ENCODE measurements around the gene STX16.

STX16 gene

DNA sequence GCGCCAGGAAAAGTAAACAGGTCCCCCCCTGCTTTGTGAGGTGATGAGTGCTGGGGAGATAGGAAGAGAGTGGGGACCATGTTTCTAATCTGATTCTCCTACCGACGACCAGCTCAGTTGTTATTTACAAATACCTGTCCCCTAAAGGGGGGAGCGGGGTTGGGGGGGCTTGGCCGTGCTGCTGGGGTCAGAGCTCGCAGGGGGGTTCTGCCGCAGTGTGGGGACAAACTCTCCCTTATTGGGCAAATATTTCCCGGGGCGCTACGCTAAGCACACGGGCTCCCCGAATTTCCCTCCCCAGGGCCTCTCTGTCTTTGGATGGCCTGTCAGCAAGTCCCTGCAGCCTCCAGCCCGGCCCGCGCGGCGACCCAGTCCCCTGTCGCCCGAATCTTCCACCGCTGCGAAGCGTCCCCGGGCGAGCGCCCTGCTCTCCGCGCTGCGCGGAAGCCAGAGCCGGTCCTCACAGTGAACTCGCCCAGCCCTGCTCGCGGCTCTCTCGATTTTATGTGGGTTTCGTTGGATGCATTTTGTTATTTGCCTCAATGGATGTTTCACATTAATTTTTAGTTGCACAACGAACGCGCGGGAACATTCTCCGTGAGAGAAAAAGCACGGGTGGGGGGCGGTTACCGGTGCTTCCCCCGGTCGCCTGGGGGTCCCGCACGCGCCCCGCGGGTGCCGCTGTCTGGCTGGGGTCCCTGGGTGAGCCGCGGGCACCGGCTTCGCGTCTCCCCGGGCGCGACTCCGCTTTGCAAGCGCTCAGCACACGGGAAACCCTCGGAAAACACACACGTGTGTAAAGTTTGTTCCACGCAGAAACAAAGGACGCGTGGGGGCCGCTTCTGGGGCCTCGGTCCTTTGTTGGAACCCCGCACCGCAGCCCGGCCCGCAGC lies 1.5 kb upstream of the STX16 start:
- no peak for TF ChIP-seq POLR2A (IDR thresholded peaks at IDR 0.05; ENCODE audit: low read length)
- no peak for TF ChIP-seq GATA1 (IDR thresholded peaks at IDR 0.05; ENCODE audit: low read depth, low read length)
- DNase-seq, result peak; percentile 37 to 42

DNA sequence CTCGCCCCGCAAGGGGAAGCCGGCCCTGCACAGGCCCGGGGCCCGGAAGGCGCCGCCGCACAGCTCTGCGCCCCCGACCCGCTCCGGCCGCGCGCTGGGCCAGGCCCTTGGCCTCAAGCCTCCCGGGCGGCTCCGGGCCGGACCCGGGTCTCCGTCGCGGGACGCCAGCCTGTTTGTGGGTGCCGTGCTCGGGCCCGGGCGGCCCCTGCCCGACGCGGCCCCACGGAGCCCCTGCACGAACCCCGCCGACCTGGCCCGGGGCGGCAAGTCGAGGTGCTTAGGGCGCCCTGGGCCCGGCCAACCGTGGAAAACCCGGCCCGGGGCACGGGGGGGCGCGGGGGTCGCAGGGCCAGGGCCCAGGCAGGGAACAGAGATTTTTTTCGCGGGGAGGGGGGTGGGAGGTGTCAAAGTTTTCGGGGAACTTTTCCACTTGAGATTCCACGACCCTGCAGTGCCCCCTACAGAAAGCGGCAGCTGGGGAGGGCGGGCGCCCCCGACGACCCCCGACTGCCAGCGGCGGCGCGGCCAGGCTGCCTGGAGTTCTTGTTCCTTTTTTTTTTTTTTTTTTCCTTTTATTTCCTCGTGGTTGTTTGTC lies 805 bp upstream of the STX16 start:
- peak in 1 of 2 experiments; percentile 66 for DNase-seq
- TF ChIP-seq GATA1 (IDR thresholded peaks at IDR 0.05; ENCODE audit: low read depth, low read length) (no peak), POLR2A (IDR thresholded peaks at IDR 0.05; ENCODE audit: low read length) (no peak)

DNA sequence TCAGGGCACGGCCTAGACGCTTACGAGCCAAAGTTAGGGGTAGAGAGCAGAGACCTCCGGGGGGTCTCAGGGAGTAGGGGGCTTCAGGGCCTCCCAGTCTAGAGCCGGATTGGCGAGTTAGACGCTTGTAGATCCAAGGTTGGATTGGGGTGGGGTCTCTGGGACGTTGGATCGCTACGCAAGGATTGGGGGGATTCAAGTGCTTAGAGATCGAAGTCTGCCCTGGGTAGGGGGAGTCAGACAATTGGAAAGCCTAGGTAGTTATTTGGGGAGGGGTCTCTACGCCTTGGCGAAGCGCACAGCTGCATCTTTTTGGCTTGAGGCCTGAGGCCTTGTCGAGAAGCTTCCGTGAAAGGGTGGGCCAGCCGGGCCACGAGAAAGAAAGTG lies 469 bp downstream of the STX16 start:
- DNase-seq, result no peak
- no peak for TF ChIP-seq GATA1 (IDR thresholded peaks at IDR 0.05; ENCODE audit: low read depth, low read length)
- no peak for TF ChIP-seq POLR2A (IDR thresholded peaks at IDR 0.05; ENCODE audit: low read length)

DNA sequence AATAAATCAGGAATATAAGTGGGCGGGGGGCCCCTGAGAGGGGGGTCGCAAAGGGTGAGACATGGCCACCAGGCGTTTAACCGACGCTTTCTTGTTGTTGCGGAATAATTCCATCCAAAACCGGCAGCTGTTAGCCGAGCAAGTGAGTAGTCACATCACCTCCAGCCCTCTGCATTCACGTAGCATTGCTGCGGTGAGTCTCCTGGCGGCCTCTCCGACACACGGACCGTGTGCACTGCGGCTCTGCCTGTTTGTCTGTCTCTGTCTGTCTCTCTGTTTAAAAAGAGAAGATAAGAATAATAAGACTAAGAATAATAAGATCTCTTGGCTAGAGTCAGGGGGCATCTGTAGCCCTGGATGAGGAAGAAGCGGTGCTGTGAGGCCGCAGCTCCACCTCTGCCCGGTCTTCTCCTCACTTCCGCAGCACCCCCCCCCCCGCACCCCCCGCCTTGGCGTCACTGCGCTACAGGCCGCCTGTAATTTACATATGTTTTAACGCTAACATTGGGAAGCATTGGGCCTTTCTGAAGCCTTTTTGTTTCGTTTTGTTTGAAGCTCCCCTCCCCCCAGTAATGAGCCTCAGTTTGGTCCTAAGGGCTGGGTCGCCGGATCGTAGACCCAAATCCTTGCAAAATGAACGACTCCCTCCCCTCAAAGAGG lies 993 bp downstream of the STX16 start:
- TF ChIP-seq GATA1 (IDR thresholded peaks at IDR 0.05; ENCODE audit: low read depth, low read length) (no peak), POLR2A (IDR thresholded peaks at IDR 0.05; ENCODE audit: low read length) (peak; percentile 48)
- peak; percentile 89 to 91 for DNase-seq

DNA sequence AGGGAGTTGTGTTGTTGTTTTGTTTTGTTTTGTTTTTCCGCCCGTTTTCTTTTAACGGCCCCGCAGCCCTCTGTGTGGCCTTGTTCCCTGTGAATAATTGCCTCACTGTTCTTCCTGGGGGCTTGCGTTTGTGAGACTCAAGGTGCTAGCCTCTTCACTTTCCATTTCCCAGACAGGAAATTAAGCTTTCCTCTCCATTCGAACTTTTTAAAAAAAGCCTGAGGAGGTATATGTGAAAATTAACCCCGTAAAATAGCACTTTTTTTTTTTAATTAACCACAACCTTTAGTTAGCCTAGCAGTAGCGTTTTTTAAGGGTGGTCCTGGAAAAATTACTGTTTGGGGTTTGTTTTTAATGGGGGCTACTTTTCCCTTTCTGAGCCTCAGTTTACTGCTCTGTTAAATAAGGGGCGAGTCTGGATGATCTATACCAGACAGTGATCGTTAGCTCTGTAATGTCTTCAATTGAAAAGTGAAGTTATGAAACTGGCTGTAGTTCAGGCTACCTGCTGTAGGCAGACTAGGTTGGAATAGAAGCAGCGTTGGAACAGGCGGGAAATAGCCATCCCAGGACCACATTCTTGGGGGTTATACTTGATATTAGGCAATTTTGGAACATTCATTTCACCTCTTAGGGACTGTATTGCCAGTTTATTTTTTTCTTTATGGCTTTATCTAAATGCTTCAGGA lies 1.7 kb downstream of the STX16 start:
- DNase-seq, result peak; percentile 32 to 57
- no peak for TF ChIP-seq GATA1 (IDR thresholded peaks at IDR 0.05; ENCODE audit: low read depth, low read length)
- no peak for TF ChIP-seq POLR2A (IDR thresholded peaks at IDR 0.05; ENCODE audit: low read length)

DNA sequence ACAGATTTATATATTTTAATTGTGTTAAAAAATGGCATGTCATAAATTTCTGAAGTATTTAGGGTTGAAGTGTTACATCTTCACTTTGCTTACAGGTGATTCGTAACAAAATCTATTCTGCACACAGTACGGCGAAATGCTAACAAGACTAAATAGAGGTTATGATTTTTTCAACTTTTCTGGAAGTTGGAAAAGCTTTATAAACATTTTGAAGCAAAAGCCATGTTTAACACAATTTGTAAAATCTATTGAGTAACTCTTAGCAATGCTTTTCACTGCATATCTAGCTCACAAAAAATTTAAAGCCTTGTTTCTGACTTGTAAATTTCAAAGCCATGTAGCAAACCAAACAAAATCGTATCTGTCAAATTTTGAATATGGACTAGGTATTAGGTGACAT lies 3.3 kb downstream of the STX16 start:
- TF ChIP-seq GATA1 (IDR thresholded peaks at IDR 0.05; ENCODE audit: low read depth, low read length), result no peak
- no peak for TF ChIP-seq POLR2A (IDR thresholded peaks at IDR 0.05; ENCODE audit: low read length)
- no peak for DNase-seq

DNA sequence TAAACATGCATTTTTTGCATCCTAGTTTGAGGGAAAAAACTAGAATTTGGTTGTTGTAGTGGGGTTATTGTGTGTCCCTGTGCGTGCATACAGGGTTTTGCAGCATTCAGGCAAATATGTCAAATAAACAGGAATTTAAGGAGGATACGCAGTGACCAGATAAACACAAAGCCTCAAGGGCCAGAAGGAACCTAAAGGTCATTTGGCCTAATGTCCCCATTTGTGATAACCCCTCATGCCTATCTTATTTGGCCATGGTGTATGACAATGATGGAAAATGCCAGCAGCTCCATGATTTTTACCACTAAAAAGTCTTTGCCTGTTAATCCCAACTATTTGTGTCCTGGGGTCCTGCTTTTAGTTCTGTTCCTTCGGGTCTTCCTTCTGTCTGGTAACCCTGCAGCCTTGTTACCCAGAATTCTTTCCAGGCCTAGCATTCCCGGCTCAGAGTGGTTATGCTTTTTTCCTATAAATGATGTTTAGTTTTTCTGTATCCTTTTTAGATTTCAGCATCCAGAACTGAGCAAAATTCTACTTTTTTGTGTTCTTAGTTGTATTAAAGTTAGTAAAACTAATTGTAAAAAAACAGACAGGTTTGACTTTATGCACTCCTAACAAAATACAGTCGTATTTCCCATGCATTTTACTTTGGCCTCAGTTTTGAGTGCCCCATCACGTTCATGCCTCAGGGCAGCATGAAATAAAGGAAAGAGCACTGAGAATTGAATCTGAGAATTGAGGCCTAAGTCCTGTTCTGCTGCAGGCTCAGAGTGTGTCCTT lies 4.4 kb downstream of the STX16 start:
- TF ChIP-seq POLR2A (IDR thresholded peaks at IDR 0.05; ENCODE audit: low read length) (no peak), GATA1 (IDR thresholded peaks at IDR 0.05; ENCODE audit: low read depth, low read length) (no peak)
- DNase-seq, result no peak

DNA sequence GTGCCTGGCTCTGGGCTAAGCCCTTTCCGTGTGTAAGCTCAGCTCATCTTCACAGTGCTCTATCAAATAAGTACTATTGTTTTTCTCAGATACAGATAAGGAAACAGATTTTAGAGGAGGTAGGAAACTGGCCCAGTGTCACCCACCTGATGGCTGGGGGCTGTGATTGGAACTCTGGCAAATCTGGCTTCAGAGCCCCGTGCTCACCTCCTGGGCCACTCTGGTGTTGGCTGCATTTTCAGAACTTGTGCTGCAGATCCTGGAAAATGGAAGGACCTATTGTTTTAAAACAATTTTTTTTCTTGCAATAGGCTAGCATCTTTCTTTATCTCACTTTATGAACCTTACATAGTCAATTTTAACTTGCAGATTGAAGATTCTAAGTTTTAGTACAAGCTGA lies 5.7 kb downstream of the STX16 start:
- no peak for DNase-seq

DNA sequence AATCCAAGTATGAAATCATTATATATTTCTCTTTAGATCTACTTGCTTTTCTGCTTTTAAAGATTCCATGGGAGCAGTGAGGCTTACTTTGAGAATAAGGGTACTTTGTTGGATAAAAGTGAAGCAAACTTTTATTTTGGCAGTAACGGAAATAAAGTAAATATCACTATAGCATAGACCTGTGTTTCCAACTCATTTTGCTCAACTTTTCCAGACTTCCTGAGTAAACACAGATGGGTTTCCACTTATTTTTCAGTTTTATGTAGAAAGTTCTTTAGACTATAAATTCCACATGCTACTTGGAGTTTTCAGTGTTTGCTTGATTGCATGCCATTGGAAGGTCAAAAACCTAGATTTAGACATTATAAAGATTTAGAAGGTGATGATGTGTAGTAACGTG lies 6.2 kb downstream of the STX16 start:
- TF ChIP-seq POLR2A (IDR thresholded peaks at IDR 0.05; ENCODE audit: low read length) (no peak), GATA1 (IDR thresholded peaks at IDR 0.05; ENCODE audit: low read depth, low read length) (no peak)
- DNase-seq, result no peak

More for the DNA sequence above, 5.7 kb downstream of the STX16 start:
- TF ChIP-seq GATA1 (IDR thresholded peaks at IDR 0.05; ENCODE audit: low read depth, low read length) (no peak), POLR2A (IDR thresholded peaks at IDR 0.05; ENCODE audit: low read length) (no peak)

DNA sequence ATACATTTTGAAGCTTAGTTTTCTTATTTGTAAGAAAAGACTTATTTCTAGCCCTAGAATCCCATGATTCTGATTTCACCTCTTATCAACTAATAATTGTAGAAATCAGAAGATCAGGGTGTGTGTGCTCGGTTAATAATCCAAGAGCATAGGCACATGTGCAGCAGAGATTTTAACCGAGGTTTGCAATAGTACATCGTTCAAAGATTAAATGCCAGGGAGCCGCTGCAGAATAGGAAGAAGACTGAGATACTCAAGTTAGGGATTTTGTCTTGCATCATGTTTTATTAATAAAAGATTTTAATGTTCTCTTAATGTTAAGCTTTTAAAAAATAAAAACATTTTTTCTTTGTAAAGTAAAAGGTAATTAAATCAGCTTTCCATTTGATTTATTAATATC lies 6.9 kb downstream of the STX16 start:
- DNase-seq, result no peak
- TF ChIP-seq GATA1 (IDR thresholded peaks at IDR 0.05; ENCODE audit: low read depth, low read length) (no peak), POLR2A (IDR thresholded peaks at IDR 0.05; ENCODE audit: low read length) (no peak)

DNA sequence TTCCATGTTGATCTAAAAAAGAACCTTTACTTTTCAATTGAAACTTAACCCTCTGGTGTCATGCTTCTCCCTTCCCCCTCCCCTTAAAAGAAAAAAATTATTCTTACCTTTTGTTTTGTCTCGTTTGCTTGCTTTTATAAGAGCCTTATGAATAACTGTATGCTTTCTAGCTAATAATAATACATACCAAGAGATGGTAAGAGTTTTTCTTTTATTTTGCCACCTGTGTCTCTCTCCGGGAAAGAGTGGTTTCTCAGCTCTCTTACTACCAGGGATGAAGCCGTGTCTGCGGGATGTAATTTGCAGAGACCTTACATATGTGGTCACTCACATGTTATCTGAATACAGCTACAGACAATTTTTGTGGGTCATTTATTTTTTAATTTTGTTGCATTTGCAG lies 7.7 kb downstream of the STX16 start:
- no peak for DNase-seq
- no peak for TF ChIP-seq POLR2A (IDR thresholded peaks at IDR 0.05; ENCODE audit: low read length)
- TF ChIP-seq GATA1 (IDR thresholded peaks at IDR 0.05; ENCODE audit: low read depth, low read length), result no peak

DNA sequence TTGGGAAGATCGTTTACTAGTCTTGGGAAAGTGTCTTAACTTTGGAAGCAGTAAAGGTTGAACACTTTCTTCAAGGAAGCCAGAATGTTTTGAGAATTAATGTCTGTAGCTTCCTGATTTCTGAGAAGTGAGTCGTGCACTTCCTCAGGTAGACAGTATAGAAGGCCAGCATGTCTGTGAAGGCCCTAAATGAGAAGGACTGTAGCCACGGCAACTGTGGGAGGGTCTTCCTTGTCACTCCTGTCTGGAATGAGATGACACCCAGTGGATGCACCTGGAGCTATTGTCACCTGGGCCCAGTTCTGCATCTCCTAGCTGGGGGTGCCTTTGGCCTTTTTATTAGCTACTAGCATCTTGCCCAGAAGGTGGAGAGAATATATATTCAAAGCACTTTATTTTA lies 8.8 kb downstream of the STX16 start:
- TF ChIP-seq POLR2A (IDR thresholded peaks at IDR 0.05; ENCODE audit: low read length) (no peak), GATA1 (IDR thresholded peaks at IDR 0.05; ENCODE audit: low read depth, low read length) (no peak)
- no peak for DNase-seq
